HUDEP-2 (cell line): ENCODE data around the gene ZBTB42.

ENCODE experiments used
- DNase-seq, 76 experiments: peaks; one replicate each; lab custom pipeline; 2025; ENCODE audit not compliant: unreplicated experiment in 76 of 76; lab: John Stamatoyannopoulos, UW

Gene ZBTB42

GRCh38 chr14:104794631-104794992 lies 6.3 kb upstream of the ZBTB42 start:
- DNase-seq, result peak in 2 of 76 experiments; percentile 26 to 37

DNA sequence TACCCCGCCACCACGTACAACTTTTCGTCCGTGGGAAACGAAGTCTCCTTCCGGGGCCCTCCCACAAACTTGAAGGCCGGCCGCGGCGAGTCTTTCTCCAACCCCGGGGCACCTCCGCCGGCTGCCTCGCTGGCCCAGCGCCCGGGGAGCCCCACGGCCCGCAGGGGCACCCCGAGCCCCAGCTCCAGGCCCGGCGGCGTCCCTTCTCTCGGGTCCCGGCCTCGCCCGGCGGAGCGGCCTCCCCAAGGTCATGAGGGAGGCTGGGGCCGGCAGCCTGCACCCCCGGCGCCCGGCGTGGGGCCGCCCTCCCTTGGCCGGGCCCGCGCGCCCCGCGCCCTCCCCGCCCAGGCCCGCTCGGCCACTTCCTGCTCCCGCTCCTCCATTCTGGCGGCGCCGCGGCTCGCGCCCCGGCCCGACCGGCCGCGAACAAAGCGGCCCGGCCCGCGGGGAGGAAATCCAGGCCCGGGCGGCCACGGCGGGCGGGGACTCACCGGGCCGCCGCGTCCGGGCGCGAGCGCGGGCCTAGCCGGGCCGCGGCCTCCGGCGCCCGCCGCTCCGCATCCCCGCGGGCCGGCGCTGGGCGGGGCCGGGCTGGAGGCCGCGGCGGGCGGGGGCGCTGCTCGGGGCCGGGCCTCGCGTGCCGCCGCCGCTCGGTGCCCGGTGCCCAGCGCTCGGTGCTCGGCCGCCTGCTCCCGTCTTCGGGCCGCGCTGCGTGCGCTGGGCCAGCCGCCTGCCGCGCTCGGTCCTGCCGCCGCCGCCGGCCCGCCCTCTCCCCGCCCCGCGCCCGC lies 5.7 kb upstream of the ZBTB42 start, which contains the start of gene AKT1:
Gene AKT1 (minus strand): TSS at position 756 of the 788 bp plus-strand sequence. CDS start 3,105 bp downstream, outside the sequence.
- DNase-seq, result peak in 3 of 76 experiments; percentile 21 to 44 (median 31)

DNA sequence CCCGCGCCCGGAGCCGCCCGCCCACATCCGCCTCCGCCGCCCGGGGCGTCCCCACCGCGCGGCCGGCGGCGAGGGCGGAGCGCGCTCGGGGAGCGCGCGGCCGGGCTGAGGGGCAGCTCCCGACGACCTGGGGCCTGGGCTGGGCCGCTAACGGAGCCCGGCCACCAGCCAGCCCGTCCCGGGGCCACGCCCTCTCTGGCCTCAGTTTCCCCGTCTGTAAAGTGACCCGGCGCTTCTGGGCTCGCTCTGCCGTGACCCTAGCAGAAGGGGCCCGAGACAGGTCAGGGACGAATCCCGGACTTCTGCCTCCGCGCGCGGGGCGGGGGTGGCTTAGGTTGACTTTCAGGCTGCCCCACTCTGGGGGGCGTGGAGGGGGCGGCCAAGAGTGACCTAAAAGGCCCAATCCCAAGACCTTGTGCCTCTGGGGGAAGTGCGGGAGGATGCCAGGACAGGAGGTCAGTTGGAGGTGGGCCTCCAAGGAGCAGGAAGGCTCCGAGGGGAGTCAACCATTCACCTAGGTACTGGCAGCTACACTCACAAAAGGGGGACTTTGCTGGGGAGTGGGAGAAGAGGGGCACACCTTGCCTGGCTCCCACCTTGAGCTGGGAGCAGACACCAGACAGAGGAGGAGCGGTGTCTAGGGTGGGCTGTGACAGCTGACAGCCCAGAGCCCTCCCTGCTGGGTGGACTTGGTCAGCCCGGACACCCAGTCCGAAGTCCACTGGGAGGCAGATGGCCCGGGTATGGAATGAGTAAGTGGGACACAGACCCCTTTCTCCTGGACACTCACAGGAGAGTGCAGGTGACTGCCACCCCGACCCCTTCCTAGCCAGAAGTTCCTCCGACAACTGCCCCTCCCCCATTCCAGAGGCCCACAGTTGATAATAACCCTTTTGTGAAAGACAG lies 4.9 kb upstream of the ZBTB42 start:
- DNase-seq, result peak in 24 of 76 experiments; percentile 16 to 56 (median 36)

DNA sequence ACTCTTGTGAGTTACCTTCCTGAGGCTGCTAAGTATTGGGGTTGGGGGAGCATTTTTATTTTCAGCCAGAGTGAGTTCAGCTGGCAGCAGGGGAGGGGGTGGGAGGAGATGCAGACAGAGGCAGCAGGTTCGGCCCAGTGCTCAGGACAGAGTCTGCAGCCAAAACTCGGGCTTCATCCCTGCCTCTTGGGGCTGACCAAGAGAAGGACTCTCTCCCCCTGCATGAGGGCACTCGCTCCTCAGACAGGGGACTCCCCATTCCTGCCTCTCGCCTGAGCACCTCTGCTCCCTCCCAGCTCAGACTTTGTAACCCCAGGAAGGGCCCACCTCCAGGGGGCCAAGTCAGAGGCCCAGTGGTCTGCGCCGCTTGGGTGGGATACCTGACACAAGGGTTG lies 4.2 kb upstream of the ZBTB42 start:
- no peak for DNase-seq

DNA sequence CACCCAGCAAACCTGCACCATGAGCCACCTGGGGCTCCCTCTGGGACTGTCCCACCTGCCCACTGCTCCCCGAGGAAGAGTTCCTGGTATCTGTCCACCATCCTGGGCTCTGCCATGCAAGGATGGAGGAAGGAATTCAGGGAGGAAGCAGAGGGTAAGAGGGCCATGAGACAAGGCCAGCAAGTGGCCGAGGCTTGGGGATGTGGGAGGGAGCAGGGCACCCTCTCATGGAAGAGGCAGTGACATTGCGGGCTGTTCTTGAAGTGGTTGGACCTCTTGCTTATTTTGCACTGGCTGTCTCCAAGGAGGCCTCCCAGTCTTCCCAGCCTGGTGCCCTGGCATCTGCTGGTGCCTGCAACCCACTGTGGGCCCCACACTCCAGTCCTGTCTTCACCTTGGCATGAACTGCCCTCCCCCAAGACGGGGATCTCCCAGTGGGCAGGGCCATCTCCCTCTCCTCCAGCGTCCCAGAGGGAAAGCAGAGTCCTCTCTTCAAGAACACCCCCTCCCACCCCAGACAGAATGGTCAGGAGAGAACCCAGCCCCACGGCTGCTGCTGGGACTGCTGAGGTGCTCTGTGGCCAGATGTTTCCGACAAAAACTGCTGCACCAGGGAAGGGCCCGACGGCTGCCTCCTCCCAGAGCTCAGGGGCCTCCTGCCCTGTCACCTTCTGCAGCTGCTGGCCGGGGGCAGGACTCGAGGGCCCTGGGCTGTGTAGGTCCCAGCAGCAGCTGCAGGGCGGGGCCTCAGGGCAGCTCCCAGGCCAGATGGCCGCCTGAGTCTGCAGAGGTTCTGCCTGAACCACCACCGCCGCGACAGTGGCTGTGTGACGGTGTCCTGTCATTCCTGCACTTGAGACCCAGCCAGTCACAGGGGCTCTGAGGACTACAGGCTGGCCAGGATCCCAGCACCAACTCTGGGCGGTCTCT lies 3.5 kb upstream of the ZBTB42 start:
- DNase-seq, result peak in 1 of 76 experiments; percentile 13

DNA sequence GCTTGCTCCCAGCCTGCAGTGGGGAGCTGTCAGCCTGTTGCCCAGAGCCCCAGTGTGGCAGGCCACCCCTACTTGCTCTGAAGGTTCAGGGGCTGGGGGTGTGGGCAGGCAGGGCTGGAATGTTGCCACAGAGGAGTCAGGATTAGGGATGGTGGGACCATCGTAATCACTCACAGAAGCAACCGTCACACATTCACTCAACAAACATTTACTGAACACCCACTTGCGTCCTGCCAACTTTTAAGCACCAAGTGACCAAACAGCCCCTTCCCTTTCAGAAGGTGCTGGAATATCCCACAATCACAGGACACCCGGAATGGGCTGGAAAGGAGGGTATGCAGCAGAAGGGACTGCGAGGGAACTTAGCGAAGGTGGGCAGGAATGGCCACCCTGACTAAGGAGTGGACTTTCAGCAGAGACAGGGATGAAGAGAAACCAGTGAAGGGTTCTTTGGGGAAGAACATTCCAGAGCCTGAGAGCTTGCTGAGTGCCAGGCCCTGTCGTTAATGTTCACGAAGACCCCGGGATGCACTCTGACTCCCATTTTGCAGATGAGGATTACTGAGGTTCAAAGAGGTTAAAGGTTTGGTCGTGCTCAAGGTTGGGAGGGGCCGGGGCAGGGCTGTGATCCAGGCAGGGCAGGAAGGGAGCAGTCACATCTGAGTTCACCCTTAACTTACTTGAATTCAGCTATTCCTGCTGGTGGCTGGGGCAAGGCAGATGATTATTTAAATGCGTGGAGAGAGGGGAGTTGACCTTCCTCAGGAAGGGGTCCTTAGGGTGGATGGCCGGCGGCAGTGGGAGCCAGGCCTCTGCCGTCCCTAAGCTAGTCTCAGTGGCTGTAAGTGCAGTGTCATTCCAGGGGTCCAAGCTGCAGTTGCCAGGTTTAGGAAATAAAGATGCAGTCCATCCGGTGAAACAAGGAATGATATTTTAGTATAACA lies 2.3 kb upstream of the ZBTB42 start:
- DNase-seq, result no peak

DNA sequence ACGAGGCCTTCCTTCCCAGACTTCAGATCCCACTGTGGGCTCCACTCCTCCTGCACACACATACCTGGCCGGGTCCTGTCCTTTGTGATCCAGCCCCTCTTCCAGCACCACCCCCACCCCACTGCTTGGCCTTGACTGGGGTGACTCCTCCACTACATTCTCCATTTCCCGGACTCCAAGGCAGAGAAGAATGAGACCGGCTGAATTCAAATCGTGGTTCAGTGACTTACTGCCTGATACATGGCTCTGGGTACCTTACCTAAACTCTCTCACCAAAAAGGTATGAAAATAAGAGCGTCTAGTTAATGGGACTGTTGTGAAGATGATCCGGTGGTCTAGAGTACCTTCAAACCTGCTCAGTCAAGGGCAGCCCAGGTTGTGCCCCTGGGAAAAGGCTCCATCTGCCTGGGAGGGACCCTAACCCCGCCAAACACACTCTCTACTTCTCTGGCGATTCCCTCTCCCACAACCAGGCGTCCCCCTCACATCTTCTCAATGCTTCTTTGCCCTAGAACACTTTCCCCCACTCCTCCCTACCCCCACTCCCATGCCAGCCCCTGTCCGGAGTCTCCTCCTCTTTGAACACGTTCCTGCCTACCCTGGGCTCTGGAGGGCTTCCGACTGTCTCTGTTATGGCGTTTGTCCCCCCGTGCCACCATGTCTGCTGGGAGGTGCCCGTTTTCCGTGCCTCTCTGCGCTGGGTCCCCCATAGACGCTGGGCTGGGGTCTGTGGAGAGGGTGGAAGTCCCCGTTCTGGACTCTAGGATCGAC lies 1.5 kb upstream of the ZBTB42 start:
- no peak for DNase-seq

GRCh38 chr14:104800015-104800770 lies 708 bp upstream of the ZBTB42 start:
- peak in 52 of 76 experiments; percentile 15 to 72 (median 50) for DNase-seq

DNA sequence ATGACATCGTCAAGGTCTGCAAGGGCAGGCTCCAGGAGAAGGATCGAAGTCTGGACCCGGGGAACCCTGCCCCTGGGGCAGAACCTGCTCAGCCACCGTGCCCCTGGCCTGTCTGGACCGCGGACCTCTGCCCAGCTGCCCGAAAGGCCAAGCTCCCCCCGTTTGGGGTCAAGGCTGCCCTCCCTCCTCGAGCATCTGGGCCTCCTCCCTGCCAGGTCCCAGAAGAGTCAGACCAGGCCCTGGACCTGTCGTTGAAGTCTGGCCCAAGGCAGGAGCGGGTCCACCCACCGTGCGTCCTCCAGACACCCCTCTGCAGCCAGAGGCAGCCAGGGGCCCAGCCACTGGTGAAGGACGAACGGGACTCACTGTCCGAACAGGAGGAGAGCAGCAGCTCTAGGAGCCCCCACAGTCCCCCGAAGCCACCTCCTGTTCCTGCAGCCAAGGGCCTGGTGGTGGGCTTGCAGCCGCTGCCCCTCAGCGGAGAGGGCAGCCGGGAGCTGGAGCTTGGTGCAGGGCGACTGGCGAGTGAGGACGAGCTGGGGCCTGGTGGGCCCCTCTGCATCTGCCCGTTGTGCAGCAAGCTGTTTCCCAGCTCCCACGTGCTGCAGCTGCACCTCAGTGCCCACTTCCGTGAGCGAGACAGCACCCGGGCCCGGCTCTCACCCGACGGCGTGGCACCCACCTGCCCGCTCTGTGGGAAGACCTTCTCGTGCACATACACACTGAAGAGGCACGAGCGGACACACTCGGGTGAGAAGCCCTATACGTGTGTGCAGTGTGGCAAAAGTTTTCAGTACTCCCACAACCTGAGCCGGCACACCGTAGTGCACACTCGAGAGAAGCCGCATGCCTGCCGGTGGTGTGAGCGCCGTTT lies 856 bp downstream of the ZBTB42 start:
- no peak for DNase-seq

- DNase-seq, result no peak
These were observed 1.7 kb downstream of the ZBTB42 start for GRCh38 chr14:104802394-104803184.

- DNase-seq, result no peak
These were observed 2.5 kb downstream of the ZBTB42 start for GRCh38 chr14:104803280-104803911.

GRCh38 chr14:104803912-104804410 lies 3.1 kb downstream of the ZBTB42 start:
- DNase-seq, result no peak

- no peak for DNase-seq
These were observed 3.8 kb downstream of the ZBTB42 start for GRCh38 chr14:104804481-104805325.

DNA sequence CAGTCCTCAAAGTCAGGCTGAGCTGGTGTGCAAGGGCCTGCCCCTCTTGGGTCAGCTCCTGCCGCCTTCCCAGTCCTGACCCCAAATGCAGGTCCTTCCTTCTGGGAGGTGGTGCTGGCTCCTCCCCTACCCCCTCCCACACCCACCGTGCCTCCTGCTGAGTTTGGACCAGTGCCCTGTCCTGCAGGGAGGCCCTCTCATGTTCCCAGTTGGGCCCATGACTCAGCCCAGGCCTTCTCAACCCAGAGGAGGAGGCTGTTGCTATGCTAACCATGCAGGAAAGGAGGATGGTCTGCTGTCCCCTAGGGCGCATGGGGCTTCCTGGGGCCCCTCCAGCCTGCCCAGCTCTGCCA lies 4.4 kb downstream of the ZBTB42 start:
- DNase-seq, result peak in 22 of 76 experiments; percentile 23 to 85 (median 40)
